Osteoblast (primary cell): ENCODE data around the gene SPATC1L. TPM values are rescaled to one million over a fixed set of nuclear protein-coding genes. Genes with fewer than 3 reads are reported as not detected.
A peak's percentile ranks its signal among the peaks of the same experiment; 100 is the strongest.
"Not testable (repeated sequence)": the region's sequence is repeated elsewhere in the genome, so short reads cannot be mapped to it uniquely, and the experiment has no call there.

Experiments used
- DNase-seq: peaks from one replicate; pipeline ENCODE4 v3.0.0; 2011; ENCODE audit warnings: low spot score, mixed read lengths; ENCODE audit not compliant: insufficient read length; ENCODE audit errors: missing footprints
- H2AFZ ChIP-seq: 2 replicates; pipeline ENCODE4 v1.6.0; 2011; ENCODE audit warnings: mild to moderate bottlenecking, low read length
- H3K27ac ChIP-seq: 2 replicates; pipeline ENCODE4 v1.5.1; 2011; ENCODE audit warnings: mild to moderate bottlenecking, low read depth, low read length, moderate library complexity
- H3K27me3 ChIP-seq: 2 replicates; pipeline ENCODE4 v1.6.0; 2012; ENCODE audit warnings: mild to moderate bottlenecking, control low read depth, inconsistent platforms, low read length, moderate library complexity; ENCODE audit not compliant: insufficient read depth
- H3K36me3 ChIP-seq: 2 replicates; pipeline ENCODE4 v1.5.1; 2011; ENCODE audit warnings: mild to moderate bottlenecking, low read length, control low read depth, moderate library complexity; ENCODE audit not compliant: insufficient read depth
- H3K4me1 ChIP-seq: 2 replicates; pipeline ENCODE4 v1.5.1; 2011; ENCODE audit warnings: mild to moderate bottlenecking, low read length, control low read depth, moderate library complexity; ENCODE audit not compliant: insufficient read depth
- H3K4me2 ChIP-seq: 2 replicates; pipeline ENCODE4 v1.6.0; 2011; ENCODE audit warnings: mild to moderate bottlenecking, low read length; ENCODE audit not compliant: insufficient read depth
- H3K4me3 ChIP-seq: fragments of 200-600 bp; sonication (generic); 3 replicates; pipeline ENCODE4 v1.5.1; 2012; ENCODE audit warnings: mild to moderate bottlenecking, low read length, inconsistent platforms; ENCODE audit not compliant: insufficient read depth
- H3K79me2 ChIP-seq: 2 replicates; pipeline ENCODE4 v1.6.0; 2012; ENCODE audit warnings: mild to moderate bottlenecking, low read length, control low read depth, inconsistent platforms; ENCODE audit not compliant: insufficient read depth
- H3K9me3 ChIP-seq: 2 replicates; pipeline ENCODE4 v1.5.1; 2011; ENCODE audit warnings: low read depth, low read length, control low read depth
- H4K20me1 ChIP-seq: 2 replicates; pipeline ENCODE4 v1.6.0; 2012; ENCODE audit warnings: mild to moderate bottlenecking, low read length, control low read depth; ENCODE audit not compliant: insufficient read depth
- total RNA-seq: library from RNA; depleted of rRNA; stranded (reverse); fragments of >200 nt; gene quantifications from 2 replicates; pipeline ENCODE4 v1.2.3, GENCODE V29; 2012
- TF ChIP-seq, protein P1 (sequence below): IDR thresholded peaks from 2 replicates; pipeline ENCODE4 v1.5.1; 2011; ENCODE audit warnings: mild to moderate bottlenecking, low read depth, low read length, moderate library complexity; ENCODE audit errors: extremely low read depth

SPATC1L gene
- total RNA-seq, 1 donor, result 6.9 TPM

- DNase-seq, result peak; percentile 77
Measured at GRCh38 chr21:46227811-46228344, 43.6 kb upstream of the SPATC1L start.

GRCh38 chr21:46226920-46227599 is 42.8 kb upstream of the SPATC1L start:
- peaks cover 54% of the 10 kb centered on the region for H3K79me2 ChIP-seq
- H3K9me3 ChIP-seq, result no peaks in the 10 kb centered on the region
- peaks cover under 1% of the 10 kb centered on the region for H3K36me3 ChIP-seq

More at GRCh38 chr21:46227811-46228344, 43.6 kb upstream of the SPATC1L start:
- Histone ChIP-seq H3K27ac (peak overlapping the region; percentile 70), H3K9me3 (no peaks in the 10 kb centered on the region), H3K4me1 (peaks cover 14% of the 10 kb centered on the region), H3K4me3 (peak overlapping the region; percentile 93), H3K4me2 (peak overlapping the region; percentile 90), H3K27me3 (no peaks in the 10 kb centered on the region), H2AFZ (peak overlapping the region; percentile 80), H3K79me2 (peaks cover 46% of the 10 kb centered on the region), H4K20me1 (peaks cover 13% of the 10 kb centered on the region), H3K36me3 (peaks cover 5% of the 10 kb centered on the region)
- TF ChIP-seq, protein P1, sequence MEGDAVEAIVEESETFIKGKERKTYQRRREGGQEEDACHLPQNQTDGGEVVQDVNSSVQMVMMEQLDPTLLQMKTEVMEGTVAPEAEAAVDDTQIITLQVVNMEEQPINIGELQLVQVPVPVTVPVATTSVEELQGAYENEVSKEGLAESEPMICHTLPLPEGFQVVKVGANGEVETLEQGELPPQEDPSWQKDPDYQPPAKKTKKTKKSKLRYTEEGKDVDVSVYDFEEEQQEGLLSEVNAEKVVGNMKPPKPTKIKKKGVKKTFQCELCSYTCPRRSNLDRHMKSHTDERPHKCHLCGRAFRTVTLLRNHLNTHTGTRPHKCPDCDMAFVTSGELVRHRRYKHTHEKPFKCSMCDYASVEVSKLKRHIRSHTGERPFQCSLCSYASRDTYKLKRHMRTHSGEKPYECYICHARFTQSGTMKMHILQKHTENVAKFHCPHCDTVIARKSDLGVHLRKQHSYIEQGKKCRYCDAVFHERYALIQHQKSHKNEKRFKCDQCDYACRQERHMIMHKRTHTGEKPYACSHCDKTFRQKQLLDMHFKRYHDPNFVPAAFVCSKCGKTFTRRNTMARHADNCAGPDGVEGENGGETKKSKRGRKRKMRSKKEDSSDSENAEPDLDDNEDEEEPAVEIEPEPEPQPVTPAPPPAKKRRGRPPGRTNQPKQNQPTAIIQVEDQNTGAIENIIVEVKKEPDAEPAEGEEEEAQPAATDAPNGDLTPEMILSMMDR, result no peak

GRCh38 chr21:46226146-46226545 is 41.9 kb upstream of the SPATC1L start:
- TF ChIP-seq, protein P1, result no peak
- Histone ChIP-seq H3K4me3 (no peak overlapping the region), H3K4me1 (peaks cover 14% of the 10 kb centered on the region), H3K4me2 (no peak overlapping the region), H3K27me3 (no peaks in the 10 kb centered on the region), H3K36me3 (peaks cover 9% of the 10 kb centered on the region), H2AFZ (no peak overlapping the region), H3K79me2 (peaks cover 63% of the 10 kb centered on the region), H3K27ac (peak overlapping the region; percentile 56), H4K20me1 (peaks cover 13% of the 10 kb centered on the region), H3K9me3 (no peaks in the 10 kb centered on the region)
- peak; percentile 56 for DNase-seq

More at GRCh38 chr21:46226920-46227599, 42.8 kb upstream of the SPATC1L start:
- peak overlapping the region; percentile 90 for H3K4me2 ChIP-seq
- H3K27me3 ChIP-seq, result no peaks in the 10 kb centered on the region
- peak; percentile 90 for DNase-seq
- TF ChIP-seq, protein P1, result no peak
- peaks cover 14% of the 10 kb centered on the region for H3K4me1 ChIP-seq
- H4K20me1 ChIP-seq, result peaks cover 13% of the 10 kb centered on the region
- no peak overlapping the region for H2AFZ ChIP-seq
- peak overlapping the region; percentile 93 for H3K4me3 ChIP-seq
- H3K27ac ChIP-seq, result peak overlapping the region; percentile 52

DNA sequence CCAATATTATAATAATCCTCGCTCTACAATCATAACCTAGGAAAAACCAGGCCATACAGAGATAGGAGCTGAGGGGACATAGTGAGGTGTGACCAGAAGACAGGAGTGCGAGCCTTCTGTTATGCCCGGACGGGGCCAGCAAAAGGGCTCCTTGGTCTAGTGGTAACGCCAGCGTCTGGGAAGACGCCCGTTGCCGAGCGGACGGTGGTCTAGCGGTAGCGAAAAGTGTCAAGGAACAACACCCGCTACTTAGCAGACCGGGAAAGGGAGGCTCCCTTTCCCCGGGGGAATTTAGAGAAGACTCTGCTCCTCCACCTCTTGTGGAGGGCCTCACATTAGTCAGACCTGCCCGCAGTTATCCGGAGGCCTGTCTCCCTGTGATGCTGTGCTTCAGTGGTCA is 39.4 kb upstream of the SPATC1L start:
- not testable (repeated sequence) for H3K27ac ChIP-seq, H3K9me3 ChIP-seq, H3K4me2 ChIP-seq, H3K27me3 ChIP-seq, H3K4me3 ChIP-seq, H2AFZ ChIP-seq, DNase-seq
- peaks cover 13% of the 10 kb centered on the region for H4K20me1 ChIP-seq
- H3K36me3 ChIP-seq, result peaks cover 15% of the 10 kb centered on the region
- peaks cover 14% of the 10 kb centered on the region for H3K4me1 ChIP-seq
- peaks cover 77% of the 10 kb centered on the region for H3K79me2 ChIP-seq
